HL-60 (cell line): ENCODE measurements around the gene BIN1.

Source experiments
- DNase-seq, 2 experiments: peaks; one replicate each; pipeline ENCODE4 v3.0.0-alpha.2; 2010 to 2020; ENCODE audit warnings: low read depth in 1 of 2, low spot score in 1 of 2
- H3K27ac ChIP-seq: fragments of 250-450 bp; sonication (Bioruptor Pico); replicated peaks from 2 replicates; pipeline ENCODE4 v1.5.1; 2020; ENCODE audit warnings: mild to moderate bottlenecking, moderate library complexity
- H3K27me3 ChIP-seq: fragments of 250-450 bp; sonication (Bioruptor Pico); 2 replicates; pipeline ENCODE4 v1.5.1; 2021; ENCODE audit warnings: mild to moderate bottlenecking, moderate library complexity; ENCODE audit not compliant: insufficient read depth, poor library complexity, severe bottlenecking
- H3K4me3 ChIP-seq: replicated peaks from 2 replicates; pipeline ENCODE4 v1.5.1; 2011; ENCODE audit warnings: mild to moderate bottlenecking, control low read depth, low read length; ENCODE audit not compliant: insufficient read depth
- CTCF ChIP-seq: IDR thresholded peaks from one replicate; pipeline ENCODE4 v1.5.1; 2011; ENCODE audit warnings: low read length, control low read depth, inconsistent platforms; ENCODE audit not compliant: insufficient read depth
- GABPA ChIP-seq: IDR thresholded peaks from 2 replicates; pipeline ENCODE4 v1.6.1; 2012; ENCODE audit warnings: low read depth
- POLR2AphosphoS5 ChIP-seq: IDR thresholded peaks from 2 replicates; pipeline ENCODE4 v1.6.1; 2012; ENCODE audit warnings: low read depth
- REST ChIP-seq: IDR thresholded peaks from 2 replicates; pipeline ENCODE4 v1.6.1; 2012; ENCODE audit warnings: low read depth; ENCODE audit not compliant: insufficient replicate concordance
- SPI1 ChIP-seq: IDR thresholded peaks from 2 replicates; pipeline ENCODE4 v1.6.1; 2012; ENCODE audit warnings: low read depth, mild to moderate bottlenecking, borderline replicate concordance

Gene BIN1

GRCh38 chr2:127140538-127140937, 33.6 kb upstream of the BIN1 start:
- H3K4me3 ChIP-seq, result no peak overlapping the region
- TF ChIP-seq CTCF (no peak), POLR2AphosphoS5 (no peak), REST (no peak), GABPA (no peak)
- H3K27ac ChIP-seq, result no peak overlapping the region
- no peak for DNase-seq
- H3K27me3 ChIP-seq, result no peaks in the 10 kb centered on the region

GRCh38 chr2:127139766-127140165, 32.8 kb upstream of the BIN1 start:
- no peaks in the 10 kb centered on the region for H3K27me3 ChIP-seq
- DNase-seq, result no peak
- TF ChIP-seq REST (no peak), CTCF (no peak), GABPA (no peak), SPI1 (no peak), POLR2AphosphoS5 (no peak)
- H3K27ac ChIP-seq, result no peak overlapping the region
- H3K4me3 ChIP-seq, result no peak overlapping the region

- H3K27me3 ChIP-seq, result no peaks in the 10 kb centered on the region
- TF ChIP-seq GABPA (no peak), REST (no peak), SPI1 (no peak), CTCF (no peak)
- DNase-seq, result no peak
- no peak overlapping the region for H3K4me3 ChIP-seq
- no peak overlapping the region for H3K27ac ChIP-seq
These were observed 31.3 kb upstream of the BIN1 start for GRCh38 chr2:127138281-127138680.
